ENCODE measurements around the gene PRSS48.
"Not testable (repeated sequence)": the region's sequence is repeated elsewhere in the genome, so short reads cannot be mapped to it uniquely, and the experiment has no call there.

Gene PRSS48

GRCh38 chr4:151263455-151263854 is 13.5 kb upstream of the PRSS48 start:
- DNase-seq, result no peak

- DNase-seq, result no peak
These were observed 10.5 kb upstream of the PRSS48 start for GRCh38 chr4:151266497-151266896.

- DNase-seq, result no peak
These were observed 9.9 kb upstream of the PRSS48 start for GRCh38 chr4:151267104-151267503.

GRCh38 chr4:151267822-151268535 is 9.0 kb upstream of the PRSS48 start:
- DNase-seq, result no peak

GRCh38 chr4:151268905-151269304 is 8.1 kb upstream of the PRSS48 start:
- not testable (repeated sequence) for DNase-seq

- no peak for DNase-seq
These were observed 7.7 kb downstream of the PRSS48 start for GRCh38 chr4:151284534-151285245.

GRCh38 chr4:151287409-151287808 is 10.4 kb downstream of the PRSS48 start:
- no peak for DNase-seq

GRCh38 chr4:151291485-151291884 is 14.5 kb downstream of the PRSS48 start:
- DNase-seq, result no peak

- DNase-seq, result no peak
These were observed 15.1 kb downstream of the PRSS48 start for GRCh38 chr4:151292038-151292437.

GRCh38 chr4:151294833-151295496 is 18.0 kb downstream of the PRSS48 start:
- DNase-seq, result no peak

GRCh38 chr4:151296227-151296626 is 19.3 kb downstream of the PRSS48 start:
- DNase-seq, result no peak

GRCh38 chr4:151297170-151297569 is 20.2 kb downstream of the PRSS48 start:
- no peak for DNase-seq

GRCh38 chr4:151302432-151302831 is 25.5 kb downstream of the PRSS48 start:
- DNase-seq, result no peak

- DNase-seq, result no peak
These were observed 27.3 kb downstream of the PRSS48 start for GRCh38 chr4:151304226-151304625.

- no peak for DNase-seq
These were observed 27.8 kb downstream of the PRSS48 start for GRCh38 chr4:151304755-151305154.

GRCh38 chr4:151310124-151310728 is 33.3 kb downstream of the PRSS48 start:
- no peak for DNase-seq

GRCh38 chr4:151313306-151314009 is 36.5 kb downstream of the PRSS48 start:
- DNase-seq, result no peak

- DNase-seq, result no peak
These were observed 37.0 kb downstream of the PRSS48 start for GRCh38 chr4:151314010-151314355.

GRCh38 chr4:151314479-151314878 is 37.5 kb downstream of the PRSS48 start:
- no peak for DNase-seq

- no peak for DNase-seq
These were observed 38.4 kb downstream of the PRSS48 start for GRCh38 chr4:151315212-151315886.

GRCh38 chr4:151316645-151317044 is 39.7 kb downstream of the PRSS48 start:
- no peak for DNase-seq

- DNase-seq, result no peak
These were observed 41.5 kb downstream of the PRSS48 start for GRCh38 chr4:151318307-151319006.
